Activated T-cell treated with anti-CD3 and anti-CD28 coated beads, Interleukin-2, amount 50 U/mL, for 72 hours (primary cell): Measurements from ENCODE around the gene LRRC17. TPM values are rescaled to one million over a fixed set of nuclear protein-coding genes. Genes with fewer than 3 reads are reported as not detected.

Experiments used
- ATAC-seq, 2 donors: fragments of 150-1000 bp; cut with Tn5 transposase; replicated peaks in 1 of 2; 2 replicates each; pipeline ENCODE4 v1.10.0; 2021; ENCODE audit warnings: moderate library complexity in 2 of 2, mild to moderate bottlenecking in 1 of 2
- DNase-seq, 2 donors: peaks; one replicate each; pipeline ENCODE4 v3.0.0; 2021 to 2022; ENCODE audit warnings: mixed read lengths in 1 of 2
- H3K27ac Mint-ChIP-seq: one replicate; pipeline ENCODE4 v1.8.0; 2022; ENCODE audit warnings: mild to moderate bottlenecking, moderate library complexity, mixed read lengths
- H3K27me3 Mint-ChIP-seq: one replicate; pipeline ENCODE4 v1.8.0; 2022; ENCODE audit warnings: low read depth, mixed read lengths
- H3K36me3 Mint-ChIP-seq, 2 donors: one replicate each; pipeline ENCODE4 v1.8.0; 2022; ENCODE audit warnings: mixed read lengths in 2 of 2, mild to moderate bottlenecking in 1 of 2; ENCODE audit not compliant: insufficient read depth in 2 of 2
- H3K4me1 Mint-ChIP-seq: one replicate; pipeline ENCODE4 v1.8.0; 2022; ENCODE audit warnings: low read depth, mixed read lengths
- H3K4me3 Mint-ChIP-seq, 2 donors: one replicate each; pipeline ENCODE4 v1.8.0; 2022; ENCODE audit warnings: mild to moderate bottlenecking in 2 of 2, mixed read lengths in 2 of 2, moderate library complexity in 2 of 2
- H3K9me3 Mint-ChIP-seq, 2 donors: one replicate each; pipeline ENCODE4 v1.8.0; 2022; ENCODE audit warnings: mixed read lengths in 2 of 2
- total RNA-seq, 2 donors: library from RNA; stranded (reverse); gene quantifications; one replicate each; pipeline ENCODE4 v1.2.3, GENCODE V29; 2022

LRRC17 gene
- total RNA-seq, 2 donors from 2014 or later, result 0.31 TPM; not detected in 1

- no peak overlapping the region for H3K27ac Mint-ChIP-seq
- no peak overlapping the region for H3K4me3 Mint-ChIP-seq
- H3K36me3 Mint-ChIP-seq, result no peaks in the 10 kb centered on the region
- ATAC-seq, result no peak
- no peaks in the 10 kb centered on the region for H3K27me3 Mint-ChIP-seq
- H3K4me1 Mint-ChIP-seq, result peaks cover 6% of the 10 kb centered on the region
- H3K9me3 Mint-ChIP-seq, result peaks cover 0 to 2% of the 10 kb centered on the region in 2 donors
- DNase-seq, result no peak
Observed at GRCh38 chr7:102914585-102914984, 1.8 kb downstream of the LRRC17 start.

DNA sequence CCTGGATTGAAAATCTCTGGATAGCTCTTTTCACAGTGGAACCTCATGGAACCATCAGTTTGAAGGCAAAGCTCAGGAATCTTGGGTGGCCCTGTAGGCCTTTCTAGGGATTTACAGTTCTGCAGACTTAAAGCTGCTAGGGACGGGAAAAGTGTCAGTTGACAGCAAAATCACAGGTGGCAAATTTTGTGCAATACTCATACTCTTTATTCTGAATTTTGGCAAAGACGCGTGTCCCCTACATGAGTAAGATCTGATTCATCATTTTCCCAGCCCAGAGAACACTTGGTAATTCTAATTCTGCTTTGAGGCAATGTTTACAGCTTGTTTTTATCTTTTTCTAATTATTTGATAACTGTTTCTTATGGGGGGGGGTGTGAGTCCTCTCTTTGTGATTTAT lies 3.6 kb downstream of the LRRC17 start:
- Mint-ChIP-seq H3K27ac (no peak overlapping the region), H3K27me3 (no peaks in the 10 kb centered on the region)

GRCh38 chr7:102916881-102917280 lies 4.1 kb downstream of the LRRC17 start:
- Mint-ChIP-seq H3K9me3 (no peaks in the 10 kb centered on the region), H3K27me3 (no peaks in the 10 kb centered on the region), H3K36me3 (no peaks in the 10 kb centered on the region), H3K4me3 (no peak overlapping the region), H3K27ac (no peak overlapping the region), H3K4me1 (peaks cover 6% of the 10 kb centered on the region)
- no peak for DNase-seq
- no peak for ATAC-seq

More for the DNA sequence above, 3.6 kb downstream of the LRRC17 start:
- Mint-ChIP-seq H3K4me3 (no peak overlapping the region), H3K9me3 (no peaks in the 10 kb centered on the region), H3K36me3 (no peaks in the 10 kb centered on the region), H3K4me1 (peaks cover 6% of the 10 kb centered on the region)
- DNase-seq (no peak), ATAC-seq (no peak)

DNA sequence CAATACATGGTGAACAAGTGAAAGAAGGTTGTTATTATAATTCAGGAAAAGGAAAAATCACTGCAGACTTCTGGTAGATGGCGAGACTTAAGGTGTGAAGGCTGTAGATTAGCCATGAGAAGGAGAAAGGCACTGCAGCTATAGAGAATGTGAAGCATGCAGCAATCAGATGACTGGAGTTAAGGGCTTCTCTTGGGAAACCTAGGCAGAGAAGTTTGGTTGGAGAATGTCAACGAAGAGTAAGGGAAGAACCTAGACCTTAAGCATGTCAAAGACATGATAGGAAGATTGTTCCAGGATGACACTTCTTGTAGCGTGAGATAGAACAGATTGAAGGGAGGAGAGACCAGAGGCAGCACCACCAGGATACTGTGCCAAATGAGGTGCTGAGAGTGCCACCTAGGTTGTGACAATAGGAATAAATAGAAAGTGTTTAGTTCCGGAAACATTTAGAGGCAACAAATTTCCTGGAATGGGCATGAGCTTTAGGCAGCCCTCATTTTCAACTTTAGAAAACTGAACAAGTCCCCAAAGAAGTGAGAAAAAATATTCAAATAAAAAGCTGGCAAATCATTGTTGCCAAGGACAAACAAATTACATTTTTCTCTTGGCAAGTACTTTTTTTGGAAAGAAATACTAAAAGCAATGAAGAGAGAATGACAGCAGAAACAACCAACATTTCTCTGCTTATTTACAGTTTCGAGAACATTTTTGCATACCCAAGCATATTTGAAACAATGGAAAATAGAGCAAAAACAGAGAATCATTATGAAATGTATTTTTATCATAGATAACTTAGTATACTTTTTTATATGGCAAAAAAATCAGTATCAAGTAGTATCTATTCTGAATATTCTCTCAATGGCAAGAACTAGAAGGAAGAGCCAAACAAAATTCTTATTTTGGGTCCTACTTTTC lies 4.9 kb downstream of the LRRC17 start:
- Mint-ChIP-seq H3K4me1 (peaks cover 6% of the 10 kb centered on the region), H3K9me3 (no peaks in the 10 kb centered on the region), H3K36me3 (no peaks in the 10 kb centered on the region), H3K4me3 (no peak overlapping the region), H3K27me3 (no peaks in the 10 kb centered on the region), H3K27ac (no peak overlapping the region)
- ATAC-seq (no peak), DNase-seq (no peak)

GRCh38 chr7:102918845-102919244 lies 6.0 kb downstream of the LRRC17 start:
- Mint-ChIP-seq H3K27ac (no peak overlapping the region), H3K9me3 (no peaks in the 10 kb centered on the region), H3K36me3 (no peaks in the 10 kb centered on the region), H3K4me1 (no peaks in the 10 kb centered on the region), H3K27me3 (no peaks in the 10 kb centered on the region), H3K4me3 (no peak overlapping the region)
- DNase-seq (no peak), ATAC-seq (no peak)

DNA sequence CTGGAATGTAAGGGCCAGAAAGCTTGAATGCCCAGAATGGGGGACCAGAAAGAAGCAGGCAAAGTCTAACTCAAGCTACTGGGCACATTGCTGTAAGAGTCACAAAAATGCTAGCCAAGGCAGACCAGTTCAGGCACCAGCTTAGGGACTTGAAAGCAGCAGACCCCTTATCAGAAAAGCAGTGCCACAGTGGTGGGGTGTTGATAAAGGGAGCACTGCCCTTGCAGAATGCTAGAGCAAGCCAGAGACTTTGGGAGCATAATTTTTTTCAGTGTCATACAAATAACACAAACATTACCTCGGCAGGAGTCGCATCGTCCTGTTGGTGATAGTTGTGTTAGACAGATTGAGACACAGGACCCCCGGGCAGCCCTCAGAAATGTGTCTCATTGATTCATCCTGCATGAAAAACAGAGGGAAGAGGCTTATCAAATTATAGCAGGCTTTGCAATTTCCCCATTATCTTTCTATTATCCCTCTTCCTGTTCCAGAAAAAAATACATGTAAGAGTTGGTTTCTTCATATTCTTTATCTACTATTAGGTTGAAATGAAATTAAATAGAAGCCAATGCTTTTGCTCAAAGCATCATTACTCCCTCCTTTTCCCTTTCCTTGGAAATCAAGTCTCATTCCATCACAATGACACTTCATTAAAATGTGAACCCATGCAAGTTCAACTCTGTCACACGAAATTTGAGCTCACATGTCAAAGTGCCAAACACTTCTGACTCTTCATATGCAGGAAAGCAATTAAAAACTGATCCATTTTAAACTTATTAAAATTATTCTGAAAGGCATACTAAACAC lies 13.4 kb downstream of the LRRC17 start:
- Mint-ChIP-seq H3K4me1 (no peaks in the 10 kb centered on the region), H3K27ac (no peak overlapping the region), H3K27me3 (no peaks in the 10 kb centered on the region), H3K36me3 (no peaks in the 10 kb centered on the region), H3K9me3 (no peaks in the 10 kb centered on the region), H3K4me3 (no peak overlapping the region)
- no peak for DNase-seq
- ATAC-seq, result no peak

GRCh38 chr7:102926783-102927140 lies 14.0 kb downstream of the LRRC17 start:
- ATAC-seq (no peak), DNase-seq (no peak)
- H3K9me3 Mint-ChIP-seq, result no peaks in the 10 kb centered on the region
- H3K4me1 Mint-ChIP-seq, result no peaks in the 10 kb centered on the region
- H3K27ac Mint-ChIP-seq, result no peak overlapping the region
- H3K27me3 Mint-ChIP-seq, result no peaks in the 10 kb centered on the region
- no peak overlapping the region for H3K4me3 Mint-ChIP-seq
- H3K36me3 Mint-ChIP-seq, result no peaks in the 10 kb centered on the region

- DNase-seq, result no peak
Observed at GRCh38 chr7:102927312-102927933, 14.6 kb downstream of the LRRC17 start.

DNA sequence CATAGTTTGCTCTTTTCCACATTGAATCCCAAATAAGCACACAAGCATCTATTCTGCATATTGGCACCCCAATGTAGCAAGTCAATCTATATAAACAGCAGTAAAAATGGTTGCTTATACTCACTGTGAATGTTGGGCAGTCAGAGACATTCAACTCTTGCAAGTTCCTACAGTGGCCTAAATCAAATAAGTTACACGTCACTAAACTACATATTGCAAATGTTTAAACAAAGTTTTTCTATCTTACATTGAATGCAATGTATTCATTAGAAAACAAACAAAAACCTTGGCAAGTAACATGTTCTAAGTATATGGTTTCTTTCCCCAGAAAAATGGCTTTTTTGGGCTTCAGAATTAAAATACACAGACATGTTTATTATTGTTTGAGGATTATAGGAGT lies 19.0 kb downstream of the LRRC17 start:
- ATAC-seq, result no peak
- no peaks in the 10 kb centered on the region for H3K9me3 Mint-ChIP-seq

More at GRCh38 chr7:102927312-102927933, 14.6 kb downstream of the LRRC17 start:
- H3K36me3 Mint-ChIP-seq, result no peaks in the 10 kb centered on the region
- H3K27ac Mint-ChIP-seq, result no peak overlapping the region
- no peak for ATAC-seq
- no peaks in the 10 kb centered on the region for H3K4me1 Mint-ChIP-seq
- no peaks in the 10 kb centered on the region for H3K9me3 Mint-ChIP-seq
- no peak overlapping the region for H3K4me3 Mint-ChIP-seq
- H3K27me3 Mint-ChIP-seq, result no peaks in the 10 kb centered on the region

GRCh38 chr7:102933763-102934162 lies 21.0 kb downstream of the LRRC17 start:
- Mint-ChIP-seq H3K36me3 (no peaks in the 10 kb centered on the region), H3K9me3 (no peaks in the 10 kb centered on the region), H3K27ac (no peak overlapping the region), H3K4me3 (no peak overlapping the region), H3K27me3 (no peaks in the 10 kb centered on the region), H3K4me1 (no peaks in the 10 kb centered on the region)
- DNase-seq (no peak), ATAC-seq (no peak)

More for the DNA sequence above, 19.0 kb downstream of the LRRC17 start:
- Mint-ChIP-seq H3K27me3 (no peaks in the 10 kb centered on the region), H3K36me3 (no peaks in the 10 kb centered on the region), H3K27ac (no peak overlapping the region), H3K4me1 (no peaks in the 10 kb centered on the region), H3K4me3 (no peak overlapping the region)
- DNase-seq, result no peak

DNA sequence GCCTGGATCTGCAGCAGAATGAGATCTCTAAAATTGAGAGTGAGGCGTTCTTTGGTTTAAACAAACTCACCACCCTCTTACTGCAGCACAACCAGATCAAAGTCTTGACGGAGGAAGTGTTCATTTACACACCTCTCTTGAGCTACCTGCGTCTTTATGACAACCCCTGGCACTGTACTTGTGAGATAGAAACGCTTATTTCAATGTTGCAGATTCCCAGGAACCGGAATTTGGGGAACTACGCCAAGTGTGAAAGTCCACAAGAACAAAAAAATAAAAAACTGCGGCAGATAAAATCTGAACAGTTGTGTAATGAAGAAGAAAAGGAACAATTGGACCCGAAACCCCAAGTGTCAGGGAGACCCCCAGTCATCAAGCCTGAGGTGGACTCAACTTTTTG lies 21.4 kb downstream of the LRRC17 start:
- Mint-ChIP-seq H3K27me3 (no peaks in the 10 kb centered on the region), H3K9me3 (no peaks in the 10 kb centered on the region), H3K4me1 (no peaks in the 10 kb centered on the region), H3K4me3 (no peak overlapping the region), H3K36me3 (no peaks in the 10 kb centered on the region), H3K27ac (no peak overlapping the region)
- ATAC-seq (no peak), DNase-seq (no peak)

DNA sequence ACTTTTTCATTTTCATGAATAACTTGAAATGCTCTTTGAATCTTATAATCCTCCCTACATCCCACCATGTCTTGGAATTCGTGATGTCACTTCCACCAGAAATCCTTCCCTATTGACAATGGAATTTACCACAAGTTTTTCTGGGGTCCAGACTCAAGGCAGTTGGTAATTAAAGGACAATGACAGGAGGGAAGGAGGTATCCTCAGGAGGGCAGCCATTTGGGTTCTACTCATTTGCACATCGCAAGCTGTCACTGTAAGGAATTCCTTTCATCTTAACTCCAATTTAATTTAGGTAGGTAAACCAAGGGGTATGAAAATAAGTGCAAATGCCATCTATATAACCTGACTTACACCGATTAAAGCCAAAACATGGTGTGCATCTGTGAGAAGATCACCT lies 21.9 kb downstream of the LRRC17 start:
- no peaks in the 10 kb centered on the region for H3K36me3 Mint-ChIP-seq
- H3K27me3 Mint-ChIP-seq, result no peaks in the 10 kb centered on the region
- ATAC-seq (no peak), DNase-seq (no peak)
- H3K4me3 Mint-ChIP-seq, result no peak overlapping the region
- H3K9me3 Mint-ChIP-seq, result no peaks in the 10 kb centered on the region
- no peaks in the 10 kb centered on the region for H3K4me1 Mint-ChIP-seq
- no peak overlapping the region for H3K27ac Mint-ChIP-seq

- no peak for ATAC-seq
- H3K27me3 Mint-ChIP-seq, result no peaks in the 10 kb centered on the region
- H3K36me3 Mint-ChIP-seq, result no peaks in the 10 kb centered on the region
- H3K4me1 Mint-ChIP-seq, result no peaks in the 10 kb centered on the region
- H3K27ac Mint-ChIP-seq, result no peak overlapping the region
- DNase-seq, result no peak
- no peak overlapping the region for H3K4me3 Mint-ChIP-seq
- no peaks in the 10 kb centered on the region for H3K9me3 Mint-ChIP-seq
Observed at GRCh38 chr7:102935450-102936115, 22.8 kb downstream of the LRRC17 start.
